ENCODE measurements around the gene WIZ.

DNA sequence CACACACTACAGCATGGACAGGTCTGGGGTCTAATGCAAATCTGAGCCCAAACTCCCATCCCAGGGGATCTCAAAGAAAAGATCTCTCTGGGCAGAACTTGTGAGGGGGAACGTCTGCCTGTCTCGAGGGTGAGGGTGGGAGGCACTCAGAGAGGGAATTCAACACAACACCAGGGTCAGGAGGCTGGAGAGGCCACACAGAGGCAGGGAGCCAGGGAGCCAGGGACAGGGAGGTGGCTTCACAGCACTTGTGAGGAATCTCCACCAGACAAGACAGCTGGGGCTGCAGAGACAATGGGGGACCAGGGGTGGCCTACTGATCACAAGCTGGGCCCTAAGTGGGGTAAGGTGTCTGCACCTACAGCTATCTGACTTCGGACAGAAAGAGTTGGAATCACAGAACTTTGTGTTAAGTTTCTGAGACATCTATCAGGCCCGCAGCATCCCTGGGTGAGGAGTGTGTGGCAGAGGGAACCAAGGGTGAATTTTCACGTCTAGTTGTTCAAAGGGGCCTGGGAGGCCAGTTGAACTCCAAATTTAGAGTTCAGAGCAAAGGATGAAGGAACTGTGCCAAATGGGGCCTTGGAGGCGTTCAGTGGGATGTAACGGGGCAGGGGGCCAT is 18.2 kb downstream of the WIZ start:
- TF ChIP-seq, protein P1, sequence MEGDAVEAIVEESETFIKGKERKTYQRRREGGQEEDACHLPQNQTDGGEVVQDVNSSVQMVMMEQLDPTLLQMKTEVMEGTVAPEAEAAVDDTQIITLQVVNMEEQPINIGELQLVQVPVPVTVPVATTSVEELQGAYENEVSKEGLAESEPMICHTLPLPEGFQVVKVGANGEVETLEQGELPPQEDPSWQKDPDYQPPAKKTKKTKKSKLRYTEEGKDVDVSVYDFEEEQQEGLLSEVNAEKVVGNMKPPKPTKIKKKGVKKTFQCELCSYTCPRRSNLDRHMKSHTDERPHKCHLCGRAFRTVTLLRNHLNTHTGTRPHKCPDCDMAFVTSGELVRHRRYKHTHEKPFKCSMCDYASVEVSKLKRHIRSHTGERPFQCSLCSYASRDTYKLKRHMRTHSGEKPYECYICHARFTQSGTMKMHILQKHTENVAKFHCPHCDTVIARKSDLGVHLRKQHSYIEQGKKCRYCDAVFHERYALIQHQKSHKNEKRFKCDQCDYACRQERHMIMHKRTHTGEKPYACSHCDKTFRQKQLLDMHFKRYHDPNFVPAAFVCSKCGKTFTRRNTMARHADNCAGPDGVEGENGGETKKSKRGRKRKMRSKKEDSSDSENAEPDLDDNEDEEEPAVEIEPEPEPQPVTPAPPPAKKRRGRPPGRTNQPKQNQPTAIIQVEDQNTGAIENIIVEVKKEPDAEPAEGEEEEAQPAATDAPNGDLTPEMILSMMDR (conservative IDR thresholded peaks at IDR 0.05; ENCODE audit: low read depth, low read length): no peak
- no peak for TF ChIP-seq POLR2A (IDR thresholded peaks at IDR 0.05; ENCODE audit: low read depth, low read length)
- TF ChIP-seq MAZ (IDR thresholded peaks at IDR 0.05; ENCODE audit: borderline replicate concordance, low read depth, low read length): no peak
- TF ChIP-seq CEBPB (IDR thresholded peaks at IDR 0.05; ENCODE audit: low read depth, low read length): no peak
- TF ChIP-seq, protein P2, sequence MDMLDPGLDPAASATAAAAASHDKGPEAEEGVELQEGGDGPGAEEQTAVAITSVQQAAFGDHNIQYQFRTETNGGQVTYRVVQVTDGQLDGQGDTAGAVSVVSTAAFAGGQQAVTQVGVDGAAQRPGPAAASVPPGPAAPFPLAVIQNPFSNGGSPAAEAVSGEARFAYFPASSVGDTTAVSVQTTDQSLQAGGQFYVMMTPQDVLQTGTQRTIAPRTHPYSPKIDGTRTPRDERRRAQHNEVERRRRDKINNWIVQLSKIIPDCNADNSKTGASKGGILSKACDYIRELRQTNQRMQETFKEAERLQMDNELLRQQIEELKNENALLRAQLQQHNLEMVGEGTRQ (IDR thresholded peaks at IDR 0.05; ENCODE audit: low read depth, low read length): no peak
- no peak for TF ChIP-seq MAFK (IDR thresholded peaks at IDR 0.05; ENCODE audit: low read depth, low read length)
- TF ChIP-seq CHD1 (IDR thresholded peaks at IDR 0.05; ENCODE audit: low read depth, low read length): no peak
- no peak for TF ChIP-seq RCOR1 (IDR thresholded peaks at IDR 0.05; ENCODE audit: insufficient replicate concordance, low read length)
- no peak for TF ChIP-seq SMC3 (IDR thresholded peaks at IDR 0.05; ENCODE audit: low read depth, low read length)
- TF ChIP-seq RFX5 (IDR thresholded peaks at IDR 0.05; ENCODE audit: low read depth, low read length): no peak
- no peak for TF ChIP-seq NFE2L2 (IDR thresholded peaks at IDR 0.05; ENCODE audit: low read depth, low read length)
- TF ChIP-seq MXI1 (IDR thresholded peaks at IDR 0.05; ENCODE audit: borderline replicate concordance, low read depth, low read length): no peak
- no peak for TF ChIP-seq BHLHE40 (IDR thresholded peaks at IDR 0.05; ENCODE audit: low read depth, low read length)

Measured in IMR-90 (cell line).